M059J (cell line): Measurements from ENCODE around the gene IL1A. TPM values are rescaled to one million over a fixed set of nuclear protein-coding genes. Genes with fewer than 3 reads are reported as not detected.
A peak's percentile ranks its signal among the peaks of the same experiment; 100 is the strongest.
"Not testable (repeated sequence)": the region's sequence is repeated elsewhere in the genome, so short reads cannot be mapped to it uniquely, and the experiment has no call there.

Experiments used
- DNase-seq: peaks from one replicate; pipeline ENCODE4 v3.0.0-alpha.2; 2012; ENCODE audit warnings: low read depth
- total RNA-seq: library from RNA; depleted of rRNA; stranded (reverse); fragments of >200 nt; shearing (Covaris generic); gene quantifications from 2 replicates; pipeline ENCODE4 v1.2.3, GENCODE V29; 2014; rRNA removed

The IL1A gene, protein sequence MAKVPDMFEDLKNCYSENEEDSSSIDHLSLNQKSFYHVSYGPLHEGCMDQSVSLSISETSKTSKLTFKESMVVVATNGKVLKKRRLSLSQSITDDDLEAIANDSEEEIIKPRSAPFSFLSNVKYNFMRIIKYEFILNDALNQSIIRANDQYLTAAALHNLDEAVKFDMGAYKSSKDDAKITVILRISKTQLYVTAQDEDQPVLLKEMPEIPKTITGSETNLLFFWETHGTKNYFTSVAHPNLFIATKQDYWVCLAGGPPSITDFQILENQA
- total RNA-seq: 0.22 and 0.54 TPM in 2 replicates

DNA sequence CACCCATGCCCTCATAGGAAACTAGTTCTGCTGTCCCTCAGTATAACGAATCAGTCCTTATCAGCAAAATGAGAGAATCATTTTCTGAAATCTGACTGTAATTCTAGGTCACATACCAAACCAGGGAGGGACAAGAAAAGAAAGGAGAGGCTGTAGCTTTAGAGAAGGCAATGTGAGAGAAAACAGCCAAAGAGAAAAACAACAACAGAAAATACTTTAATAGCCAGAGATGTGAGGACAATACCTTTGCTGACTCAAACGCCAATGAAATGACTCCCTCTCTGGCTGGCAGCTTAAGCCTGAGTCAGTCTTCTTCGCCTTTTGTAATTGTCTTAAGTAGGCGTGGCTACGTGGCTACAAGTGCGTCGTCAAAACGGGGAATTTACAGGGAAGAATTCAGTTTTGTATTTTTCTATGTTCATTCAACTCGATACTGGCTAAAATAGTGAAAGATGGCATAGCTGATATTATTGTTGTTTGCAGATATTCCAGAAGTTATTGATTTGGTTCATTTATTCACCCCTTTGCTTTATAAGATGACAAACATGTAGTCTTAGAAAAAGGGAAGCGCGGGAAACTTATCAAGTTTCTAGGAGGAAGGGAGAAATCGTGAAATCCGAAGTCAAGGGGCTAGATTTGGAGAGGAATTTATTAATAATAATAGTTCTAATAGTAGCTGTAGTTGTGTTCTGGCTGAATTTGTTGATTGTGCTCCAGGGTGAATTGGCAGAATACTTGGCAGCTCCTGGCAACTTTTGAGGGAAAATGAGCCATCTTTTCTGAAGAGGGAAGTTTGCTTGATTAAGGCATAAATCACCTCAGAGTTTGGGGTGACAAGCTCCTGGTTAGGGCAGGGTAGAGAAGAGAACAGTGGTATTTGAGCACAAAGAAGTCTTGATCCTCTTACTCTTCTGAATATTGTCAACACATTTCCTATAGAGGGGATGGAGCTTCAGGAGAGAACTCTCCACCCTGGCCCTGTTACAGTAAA is at the start of gene IL1A:
IL1A (minus strand) TSS at position 295 of the 991 bp plus-strand sequence. CDS start 723 bp downstream, outside the sequence.
- peak; percentile 82 for DNase-seq

DNA sequence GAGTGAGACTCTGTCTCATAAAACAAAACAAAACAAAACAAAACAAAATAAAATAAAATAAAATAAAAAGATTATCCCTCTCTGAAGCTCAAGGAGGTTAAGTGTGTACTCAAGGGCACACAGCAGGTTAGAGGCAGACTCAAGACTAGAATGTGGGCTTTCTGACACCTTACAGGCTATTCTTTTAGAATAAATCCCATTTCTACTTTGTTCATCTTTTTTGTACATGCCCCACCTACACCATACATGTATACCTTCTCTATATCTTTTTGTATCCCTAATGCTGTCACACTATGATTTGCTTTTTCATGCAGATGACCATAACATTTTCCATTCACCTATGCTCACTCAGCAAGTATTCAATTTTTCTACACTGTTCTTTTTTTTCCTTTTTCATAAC is 49.7 kb upstream of the IL1A start:
- DNase-seq: no peak

DNA sequence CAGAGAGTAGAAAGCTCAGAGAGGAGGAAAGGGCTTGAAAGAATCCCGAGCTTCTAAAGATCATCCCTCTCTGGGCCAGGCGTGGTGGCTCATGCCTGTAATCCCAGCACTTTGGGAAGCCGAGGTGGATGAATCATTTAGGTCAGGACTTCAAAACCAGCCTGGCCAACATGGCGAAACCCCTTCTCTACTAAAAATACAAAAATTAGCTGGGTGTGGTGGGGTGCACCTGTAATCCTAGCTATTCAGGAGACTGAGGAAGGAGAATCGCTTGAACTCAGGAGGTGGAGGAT is 49.3 kb upstream of the IL1A start:
- DNase-seq: not testable (repeated sequence)

GRCh38 chr2:112832841-112833638 is 48.7 kb upstream of the IL1A start:
- no peak for DNase-seq

- DNase-seq: no peak
Observed at GRCh38 chr2:112831946-112832840, 47.9 kb upstream of the IL1A start.

- DNase-seq: no peak
Observed at GRCh38 chr2:112831513-112831845, 47.2 kb upstream of the IL1A start.

GRCh38 chr2:112830682-112831512 is 46.6 kb upstream of the IL1A start:
- DNase-seq: no peak

GRCh38 chr2:112829961-112830681 is 45.8 kb upstream of the IL1A start:
- no peak for DNase-seq

- no peak for DNase-seq
Observed at GRCh38 chr2:112829101-112829960, 45.0 kb upstream of the IL1A start.

DNA sequence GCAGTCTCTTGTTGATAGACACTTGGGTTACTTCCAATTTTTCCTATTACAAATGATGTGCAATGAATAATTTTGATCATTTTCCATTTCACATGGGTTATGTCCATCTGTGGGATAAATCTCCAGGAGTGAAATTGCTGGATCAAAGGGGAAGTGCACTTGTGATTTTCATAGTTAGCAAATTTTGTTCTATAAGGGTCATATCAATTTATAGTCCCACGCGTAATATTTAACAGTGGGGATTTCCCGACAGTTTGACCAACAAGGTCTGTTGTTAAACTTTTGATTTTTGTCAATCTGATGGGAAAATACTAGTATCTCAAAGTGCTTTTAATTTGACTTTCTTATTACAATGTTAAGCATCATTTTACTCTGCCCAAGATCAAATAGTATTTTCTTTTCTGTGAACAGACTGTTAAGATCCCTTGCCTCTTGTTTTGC is 44.0 kb upstream of the IL1A start:
- no peak for DNase-seq

- DNase-seq: no peak
Observed at GRCh38 chr2:112827604-112828185, 43.4 kb upstream of the IL1A start.

GRCh38 chr2:112827009-112827408 is 42.7 kb upstream of the IL1A start:
- DNase-seq: no peak

DNA sequence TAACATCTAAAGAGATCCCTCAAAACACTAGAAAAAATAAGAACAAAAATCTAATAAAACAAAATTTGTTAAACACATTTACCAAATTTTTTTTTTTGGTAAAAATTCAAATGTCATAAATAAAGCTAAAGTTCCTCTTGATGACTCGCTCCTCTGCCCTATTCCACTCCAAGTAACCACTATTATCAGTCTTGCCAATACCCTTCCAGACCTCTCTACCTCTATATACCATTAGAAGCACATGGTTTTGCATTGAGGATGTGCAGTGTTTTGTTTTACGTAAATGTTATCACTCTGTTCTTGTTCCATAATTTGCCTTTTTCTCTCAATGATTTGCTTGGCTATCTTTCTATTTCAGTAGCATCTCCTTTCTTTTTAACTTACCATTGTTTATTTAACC is 41.4 kb upstream of the IL1A start:
- no peak for DNase-seq

- DNase-seq: no peak
Observed at GRCh38 chr2:112824694-112825085, 40.4 kb upstream of the IL1A start.

GRCh38 chr2:112821682-112822081 is 37.4 kb upstream of the IL1A start:
- DNase-seq: no peak

- DNase-seq: peak; percentile 34
Observed at GRCh38 chr2:112821142-112821541, 36.8 kb upstream of the IL1A start.

- no peak for DNase-seq
Observed at GRCh38 chr2:112820343-112820742, 36.0 kb upstream of the IL1A start.

DNA sequence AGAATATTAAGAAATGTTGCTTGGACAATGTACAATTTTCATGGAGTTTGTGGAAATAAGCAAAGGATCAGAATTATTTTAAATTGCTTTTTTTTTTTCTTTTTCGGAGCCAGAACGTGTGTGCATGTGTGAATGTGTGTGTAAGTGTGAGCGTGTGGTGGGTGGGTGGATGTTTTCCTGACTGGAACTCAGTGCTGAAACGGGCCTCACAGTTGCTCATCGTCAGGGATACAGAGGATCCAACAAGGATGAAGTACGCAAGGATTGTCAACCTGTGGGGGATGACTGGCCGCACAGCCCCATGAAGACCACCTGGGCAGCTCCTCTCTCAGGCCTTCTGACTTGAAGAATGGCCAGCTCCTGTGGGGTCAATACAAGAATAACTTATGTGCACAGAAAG is 34.8 kb upstream of the IL1A start:
- DNase-seq: no peak
